Trophoblast cell (in vitro differentiated cells and primary cell): Measurements from ENCODE around the gene MARCHF9.
A peak's percentile ranks its signal among the peaks of the same experiment; 100 is the strongest.

ENCODE experiments used
- DNase-seq, 2 donors: peaks; one replicate each; pipeline ENCODE4 v3.0.0-alpha.2; 2016
- H2AFZ ChIP-seq: 2 replicates; pipeline ENCODE4 v1.6.1; 2013; ENCODE audit warnings: low read length, moderate library complexity, mild to moderate bottlenecking; ENCODE audit not compliant: insufficient read depth, poor library complexity
- H2AK5ac ChIP-seq: 2 replicates; pipeline ENCODE4 v1.6.1; 2013; ENCODE audit warnings: mild to moderate bottlenecking, low read length
- H2BK120ac ChIP-seq: 2 replicates; pipeline ENCODE4 v1.6.1; 2013; ENCODE audit warnings: low read length, mild to moderate bottlenecking, moderate library complexity; ENCODE audit not compliant: insufficient read depth, poor library complexity
- H2BK12ac ChIP-seq: 2 replicates; pipeline ENCODE4 v1.6.1; 2013; ENCODE audit warnings: mild to moderate bottlenecking, low read length, moderate library complexity
- H2BK5ac ChIP-seq: 2 replicates; pipeline ENCODE4 v1.6.1; 2013; ENCODE audit warnings: low read length, low read depth, moderate library complexity, mild to moderate bottlenecking; ENCODE audit not compliant: poor library complexity
- H3K14ac ChIP-seq: 2 replicates; pipeline ENCODE4 v1.6.1; 2013; ENCODE audit warnings: mild to moderate bottlenecking, low read length
- H3K18ac ChIP-seq: 2 replicates; pipeline ENCODE4 v1.6.1; 2013; ENCODE audit warnings: mild to moderate bottlenecking, low read length
- H3K23ac ChIP-seq: 2 replicates; pipeline ENCODE4 v1.6.1; 2013; ENCODE audit warnings: low read length
- H3K27ac ChIP-seq: 2 replicates; pipeline ENCODE4 v1.5.1; 2013; ENCODE audit warnings: low read depth, mild to moderate bottlenecking, inconsistent platforms, low read length, moderate library complexity
- H3K27me3 ChIP-seq: 2 replicates; pipeline ENCODE4 v1.6.1; 2013; ENCODE audit warnings: inconsistent platforms, mild to moderate bottlenecking, low read length, moderate library complexity; ENCODE audit not compliant: insufficient read depth
- H3K36me3 ChIP-seq, 2 experiments: 1 replicate in 1 of 2; 2 replicates in 1 of 2; pipeline ENCODE4 v1.6.1; 2013; ENCODE audit warnings: low read length in 2 of 2, mild to moderate bottlenecking in 2 of 2, moderate library complexity in 1 of 2; ENCODE audit not compliant: insufficient read depth in 2 of 2, control insufficient read depth in 1 of 2
- H3K4ac ChIP-seq: 2 replicates; pipeline ENCODE4 v1.6.1; 2013; ENCODE audit warnings: low read depth, mild to moderate bottlenecking, low read length, moderate library complexity
- H3K4me1 ChIP-seq, 2 experiments: 1 replicate in 1 of 2; 2 replicates in 1 of 2; pipeline ENCODE4 v1.6.1; 2013; ENCODE audit warnings: low read length in 2 of 2, mild to moderate bottlenecking in 2 of 2, moderate library complexity in 1 of 2; ENCODE audit not compliant: insufficient read depth in 2 of 2, control insufficient read depth in 1 of 2
- H3K4me2 ChIP-seq: 2 replicates; pipeline ENCODE4 v1.6.1; 2013; ENCODE audit warnings: inconsistent platforms, mild to moderate bottlenecking, low read length, moderate library complexity
- H3K4me3 ChIP-seq: 2 replicates; pipeline ENCODE4 v1.5.1; 2013; ENCODE audit warnings: mild to moderate bottlenecking, low read depth, low read length, inconsistent platforms
- H3K79me1 ChIP-seq: one replicate; pipeline ENCODE4 v1.6.1; 2013; ENCODE audit warnings: low read length
- H3K79me2 ChIP-seq: 2 replicates; pipeline ENCODE4 v1.6.1; 2013; ENCODE audit warnings: low read length, mild to moderate bottlenecking; ENCODE audit not compliant: control insufficient read depth, insufficient read depth, poor library complexity
- H3K9ac ChIP-seq: 2 replicates; pipeline ENCODE4 v1.6.1; 2013; ENCODE audit warnings: mild to moderate bottlenecking, low read length
- H3K9me3 ChIP-seq: 2 replicates; pipeline ENCODE4 v1.6.1; 2013; ENCODE audit warnings: low read depth, mild to moderate bottlenecking, control low read depth, inconsistent platforms, low read length; ENCODE audit not compliant: insufficient read depth
- H4K12ac ChIP-seq: 2 replicates; pipeline ENCODE4 v1.6.1; 2013; ENCODE audit warnings: low read depth, mild to moderate bottlenecking, low read length, moderate library complexity
- H4K8ac ChIP-seq: 2 replicates; pipeline ENCODE4 v1.6.1; 2013; ENCODE audit warnings: low read depth, mild to moderate bottlenecking, low read length, moderate library complexity
- H4K91ac ChIP-seq: one replicate; pipeline ENCODE4 v1.6.1; 2013; ENCODE audit warnings: low read depth, mild to moderate bottlenecking, low read length, moderate library complexity
- WGBS: extraction: QIAGEN DNeasy Blood & Tissue Kit; methylation state at CpG from one replicate; pipeline ENCODE4 v1.1.7; 2013; ENCODE audit warnings: missing lambda C conversion rate; ENCODE audit not compliant: insufficient read length, insufficient coverage; ENCODE audit errors: extremely low coverage; 5-methylcytosine and 5-hydroxymethylcytosine counted together

The MARCHF9 gene

DNA sequence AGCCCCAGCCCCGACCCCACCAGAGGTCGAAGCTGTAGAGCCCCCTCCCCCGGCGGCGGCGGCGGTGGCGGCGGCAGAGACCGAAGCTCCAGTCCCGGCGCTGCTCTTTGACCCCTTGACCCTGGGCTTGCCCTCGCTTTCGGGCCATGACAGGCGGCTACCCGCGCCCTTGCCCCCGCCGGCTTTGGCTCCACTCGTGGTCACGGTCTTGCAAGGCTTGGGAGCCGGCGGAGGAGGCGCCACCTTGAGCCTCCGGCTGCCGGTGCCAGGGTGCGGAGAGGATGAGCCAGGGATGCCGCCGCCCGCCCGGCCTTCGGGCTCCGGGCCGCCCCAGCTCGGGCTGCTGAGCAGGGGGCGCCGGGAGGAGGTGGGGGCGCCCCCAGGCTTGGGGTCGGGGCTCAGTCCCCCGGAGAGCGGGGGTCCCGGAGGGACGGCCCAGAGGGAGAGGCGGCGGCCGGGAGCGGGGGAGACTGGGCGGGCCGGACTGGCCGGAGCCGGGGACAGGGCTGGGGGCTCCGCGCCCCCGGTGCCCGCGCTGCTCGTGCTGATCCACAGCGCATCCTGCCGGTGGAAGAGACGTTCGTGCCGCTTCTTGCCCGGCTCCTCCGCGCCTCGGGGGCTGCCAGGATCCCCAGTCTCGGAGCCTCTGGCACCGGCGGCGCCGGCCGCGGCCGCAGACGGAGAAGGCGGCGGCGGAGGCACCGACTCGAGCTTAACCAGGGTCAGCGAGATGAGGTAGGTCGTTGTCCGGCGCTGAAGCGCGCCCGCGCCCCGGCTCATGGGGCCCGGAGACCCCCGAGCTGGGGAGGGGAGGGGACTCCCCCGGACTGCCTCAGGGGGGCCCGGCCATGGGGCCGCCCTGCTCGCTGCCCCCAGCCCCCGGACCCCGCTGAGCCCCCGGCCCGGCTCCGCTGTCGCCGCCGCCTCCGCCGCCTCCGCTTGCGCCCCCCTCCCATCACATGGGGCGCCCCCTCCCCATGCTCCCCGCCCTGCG, 17.1 kb upstream of the MARCHF9 start:
- H3K4me2 ChIP-seq: peak overlapping the region; percentile 62
- no CpG with 5 or more reads among the region's 110 CpGs for WGBS
- no peak overlapping the region for H3K18ac ChIP-seq

DNA sequence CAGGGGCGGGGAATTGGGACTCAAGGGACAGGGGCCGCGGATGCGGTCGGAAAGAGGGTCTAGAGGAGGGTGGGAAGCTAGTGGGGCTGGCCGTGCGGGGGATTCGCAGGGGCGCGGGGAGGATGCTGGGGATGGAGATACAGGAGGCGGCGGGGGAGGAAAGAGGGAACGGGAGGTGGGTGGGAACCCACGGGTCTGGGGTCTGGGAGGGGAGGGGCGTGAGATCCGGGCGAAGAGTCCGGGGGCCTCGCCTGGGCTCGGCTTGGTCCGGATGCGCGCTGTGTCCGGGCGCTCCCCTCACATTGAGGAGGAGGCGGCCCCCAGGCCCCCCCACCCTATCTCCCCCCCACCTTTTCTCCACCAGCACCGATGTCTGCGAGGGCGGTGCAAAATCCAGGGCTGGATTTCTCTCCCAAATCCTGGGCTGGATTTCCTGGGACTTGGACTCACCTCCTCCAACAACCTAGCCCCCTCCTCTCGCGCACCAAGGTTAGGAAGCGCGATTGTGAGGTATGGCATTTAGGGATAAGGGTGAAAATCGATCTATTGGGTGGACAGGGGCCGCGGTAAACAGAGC, 16.2 kb upstream of the MARCHF9 start, which contains the start of gene AGAP2:
TSS of gene AGAP2 (minus strand) at position 82 of the 577 bp plus-strand sequence. CDS start 496 bp downstream, outside the sequence.
- Histone ChIP-seq H2BK120ac (no peak within 1 kb of the TSS), H3K27me3 (peaks cover 77% of the 10 kb centered on the region), H2BK12ac (no peak within 1 kb of the TSS), H3K27ac (no peak within 1 kb of the TSS), H3K9ac (no peak within 1 kb of the TSS), H3K23ac (no peak within 1 kb of the TSS), H2BK5ac (no peak within 1 kb of the TSS), H3K79me2 (no peaks in the 10 kb centered on the region), H3K4me2 (peak within 1 kb of the TSS; percentile 62), H3K79me1 (no peaks in the 10 kb centered on the region), H2AK5ac (no peak within 1 kb of the TSS), H3K9me3 (peaks cover 8% of the 10 kb centered on the region), H4K8ac (no peak within 1 kb of the TSS), H3K4me3 (no peak within 1 kb of the TSS), H4K91ac (no peak within 1 kb of the TSS), H3K18ac (no peak within 1 kb of the TSS), H2AFZ (no peak within 1 kb of the TSS), H3K14ac (no peak within 1 kb of the TSS), H4K12ac (no peak within 1 kb of the TSS), H3K4ac (no peak within 1 kb of the TSS), H3K36me3 (no peaks in the 10 kb centered on the region), H3K4me1 (peaks cover 0 to 7% of the 10 kb centered on the region in 2 experiments)
- WGBS: no CpG with 5 or more reads among the region's 36 CpGs
- no peak for DNase-seq

More for the DNA sequence above, 17.1 kb upstream of the MARCHF9 start:
- Histone ChIP-seq H3K36me3 (no peaks in the 10 kb centered on the region), H2AFZ (no peak overlapping the region), H3K79me2 (no peaks in the 10 kb centered on the region), H4K12ac (no peak overlapping the region), H3K79me1 (no peaks in the 10 kb centered on the region), H3K14ac (no peak overlapping the region), H3K4ac (no peak overlapping the region), H2BK12ac (no peak overlapping the region), H3K27me3 (peaks cover 77% of the 10 kb centered on the region), H4K91ac (no peak overlapping the region), H3K9ac (no peak overlapping the region), H3K4me1 (peaks cover 0 to 7% of the 10 kb centered on the region in 2 experiments), H3K27ac (no peak overlapping the region), H3K9me3 (peaks cover 8% of the 10 kb centered on the region), H4K8ac (no peak overlapping the region), H2BK5ac (no peak overlapping the region), H2AK5ac (no peak overlapping the region), H3K4me3 (no peak overlapping the region), H2BK120ac (no peak overlapping the region), H3K23ac (no peak overlapping the region)
- no peak for DNase-seq

DNA sequence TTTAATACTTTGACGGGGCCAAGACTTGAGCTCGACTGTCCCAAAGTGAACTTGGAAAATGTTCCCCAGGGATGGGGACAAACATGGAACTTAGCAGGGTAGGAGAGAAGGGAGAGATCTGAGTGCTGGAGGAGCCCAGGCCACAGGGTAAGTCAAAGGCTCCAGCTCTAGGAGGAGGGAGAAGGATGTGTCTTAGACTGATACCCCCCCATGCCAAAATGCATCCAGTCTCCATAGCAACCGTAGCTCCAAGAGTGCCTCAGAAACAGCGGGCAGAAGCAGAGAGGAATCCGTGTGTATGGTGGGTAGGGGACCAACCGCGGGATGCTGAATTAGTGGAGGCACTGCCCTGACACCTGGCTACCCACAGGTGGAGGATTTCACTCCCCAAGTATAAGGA, 15.5 kb upstream of the MARCHF9 start:
- H3K27me3 ChIP-seq: peaks cover 74% of the 10 kb centered on the region
- no peak overlapping the region for H3K4me3 ChIP-seq
- H2BK5ac ChIP-seq: no peak overlapping the region
- H3K9me3 ChIP-seq: peaks cover 8% of the 10 kb centered on the region
- H3K23ac ChIP-seq: no peak overlapping the region
- H4K91ac ChIP-seq: no peak overlapping the region
- H3K18ac ChIP-seq: no peak overlapping the region
- no peak overlapping the region for H2AK5ac ChIP-seq
- no peak overlapping the region for H3K4me2 ChIP-seq
- no peak overlapping the region for H3K9ac ChIP-seq
- no peak overlapping the region for H2BK120ac ChIP-seq
- no peak overlapping the region for H2AFZ ChIP-seq
- no peak for DNase-seq
- peaks cover 0 to 7% of the 10 kb centered on the region in 2 experiments for H3K4me1 ChIP-seq
- no peak overlapping the region for H4K8ac ChIP-seq
- no peaks in the 10 kb centered on the region for H3K79me1 ChIP-seq
- H3K36me3 ChIP-seq: no peaks in the 10 kb centered on the region
- no peak overlapping the region for H3K14ac ChIP-seq
- no peaks in the 10 kb centered on the region for H3K79me2 ChIP-seq
- no peak overlapping the region for H2BK12ac ChIP-seq
- no peak overlapping the region for H3K4ac ChIP-seq
- no peak overlapping the region for H4K12ac ChIP-seq
- no CpG with 5 or more reads among the region's 7 CpGs for WGBS
- H3K27ac ChIP-seq: no peak overlapping the region

DNA sequence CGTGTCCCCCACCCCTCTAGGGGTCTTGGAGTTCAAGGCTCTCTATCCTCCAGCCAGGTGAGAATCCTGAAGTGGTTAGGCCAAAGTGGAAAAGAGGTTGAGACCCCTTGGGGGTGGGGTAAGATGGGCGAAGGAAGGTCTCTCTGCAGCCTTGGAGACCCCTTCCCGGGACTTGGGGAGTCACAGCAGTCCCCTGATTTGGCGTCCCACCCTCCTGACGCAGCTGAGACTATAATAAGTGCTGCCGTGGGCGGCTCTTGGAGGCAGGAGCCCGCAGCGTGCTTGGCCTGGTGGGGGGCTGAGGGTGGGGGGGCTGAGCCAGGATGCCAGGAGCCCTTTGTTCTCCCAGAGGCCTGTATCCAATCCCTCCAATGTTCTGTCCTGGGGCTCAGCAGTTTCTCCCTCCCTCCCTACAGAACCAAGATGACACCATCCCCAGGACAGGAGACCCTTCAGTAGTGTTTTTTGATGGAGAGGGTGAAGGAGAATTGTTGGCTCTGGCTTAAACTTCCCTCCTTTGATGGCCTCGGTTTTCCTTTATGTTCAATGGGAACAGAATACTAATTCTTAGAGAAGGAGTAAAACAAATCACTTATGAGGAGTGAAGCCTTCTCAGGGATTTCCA, 14.9 kb upstream of the MARCHF9 start:
- no peak overlapping the region for H4K12ac ChIP-seq
- peaks cover 2% of the 10 kb centered on the region for H3K79me1 ChIP-seq

More for the DNA sequence above, 14.9 kb upstream of the MARCHF9 start:
- Histone ChIP-seq H2BK12ac (no peak overlapping the region), H4K8ac (no peak overlapping the region), H2BK5ac (no peak overlapping the region), H3K18ac (no peak overlapping the region), H3K4me1 (peaks cover 0 to 7% of the 10 kb centered on the region in 2 experiments), H3K4me2 (no peak overlapping the region), H3K14ac (no peak overlapping the region), H3K27me3 (peaks cover 68% of the 10 kb centered on the region), H3K4ac (no peak overlapping the region), H2AFZ (no peak overlapping the region), H3K4me3 (no peak overlapping the region), H4K91ac (no peak overlapping the region), H3K9ac (no peak overlapping the region), H3K23ac (no peak overlapping the region), H3K9me3 (peaks cover 8% of the 10 kb centered on the region), H3K79me2 (no peaks in the 10 kb centered on the region), H3K36me3 (no peaks in the 10 kb centered on the region), H2AK5ac (no peak overlapping the region), H3K27ac (no peak overlapping the region), H2BK120ac (no peak overlapping the region)
- WGBS: no CpG with 5 or more reads among the region's 10 CpGs
- no peak for DNase-seq
